Measurements from ENCODE around the gene DACH1.

DACH1 gene

DNA sequence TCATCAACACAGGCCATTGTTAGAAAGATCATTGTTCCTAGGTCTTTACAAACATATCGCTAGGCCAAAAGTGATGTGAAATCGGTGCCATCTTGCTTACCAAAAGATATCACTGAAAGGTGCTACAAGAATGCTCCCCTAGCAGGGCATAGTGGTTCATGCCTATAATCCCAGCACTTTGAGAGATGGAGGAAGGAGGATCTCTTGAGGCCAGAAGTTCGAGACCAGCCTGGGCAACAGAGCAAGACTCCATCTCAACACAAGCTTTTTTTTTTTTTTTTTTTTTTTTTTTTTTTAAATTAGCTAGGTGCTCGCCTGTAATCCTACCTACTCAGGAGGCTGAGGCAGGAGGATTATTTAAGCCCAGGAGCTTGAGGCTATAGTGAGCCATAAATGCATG is 92.1 kb downstream of the DACH1 start:
- DNase-seq (ENCODE audit: low spot score) = no peak

DNA sequence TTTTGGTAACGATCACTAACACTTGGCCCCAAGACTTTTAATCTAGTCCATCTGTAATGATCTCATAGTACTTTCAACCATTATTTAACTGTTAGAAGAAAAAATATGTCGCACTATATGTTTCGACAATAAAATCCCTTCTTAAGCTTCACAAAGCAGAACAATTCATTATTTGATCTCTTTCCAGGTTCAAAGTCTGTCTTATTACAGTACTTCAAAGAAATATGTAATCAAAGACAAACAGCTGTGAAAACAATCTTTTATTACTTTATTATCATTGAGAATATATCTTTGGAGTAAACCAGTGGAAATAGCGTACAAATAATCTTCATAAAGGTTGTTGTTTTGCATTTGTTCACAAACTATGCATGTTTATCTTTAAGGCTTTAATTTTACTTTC is 93.5 kb downstream of the DACH1 start:
- peak; percentile 42 for DNase-seq (ENCODE audit: low spot score)

GRCh38 chr13:71772361-71772760 is 94.6 kb downstream of the DACH1 start:
- DNase-seq (ENCODE audit: low spot score) = no peak

DNA sequence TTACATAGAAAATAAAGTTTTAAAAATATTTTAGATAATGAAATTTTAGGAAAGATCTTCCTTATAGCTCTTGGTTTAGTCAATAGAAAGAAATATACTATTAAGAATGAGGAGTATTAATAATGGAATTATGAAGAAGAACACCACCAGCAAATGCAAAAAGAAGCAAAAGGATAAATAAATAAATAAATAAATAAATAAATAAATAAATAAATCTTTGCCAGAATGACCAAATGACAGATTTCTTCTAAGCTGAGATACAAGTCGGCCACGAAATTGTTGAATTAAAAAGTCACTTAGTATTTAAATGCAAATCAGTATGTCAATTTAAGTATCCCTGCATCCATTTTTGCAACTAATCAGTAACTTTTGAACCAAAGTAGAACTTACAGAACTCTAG is 95.9 kb downstream of the DACH1 start:
- no peak for DNase-seq (ENCODE audit: low spot score)

- DNase-seq (ENCODE audit: low spot score) = no peak
Observed at GRCh38 chr13:71770710-71771109, 96.3 kb downstream of the DACH1 start.

GRCh38 chr13:71768881-71769280 is 98.1 kb downstream of the DACH1 start:
- no peak for DNase-seq (ENCODE audit: low spot score)

DNA sequence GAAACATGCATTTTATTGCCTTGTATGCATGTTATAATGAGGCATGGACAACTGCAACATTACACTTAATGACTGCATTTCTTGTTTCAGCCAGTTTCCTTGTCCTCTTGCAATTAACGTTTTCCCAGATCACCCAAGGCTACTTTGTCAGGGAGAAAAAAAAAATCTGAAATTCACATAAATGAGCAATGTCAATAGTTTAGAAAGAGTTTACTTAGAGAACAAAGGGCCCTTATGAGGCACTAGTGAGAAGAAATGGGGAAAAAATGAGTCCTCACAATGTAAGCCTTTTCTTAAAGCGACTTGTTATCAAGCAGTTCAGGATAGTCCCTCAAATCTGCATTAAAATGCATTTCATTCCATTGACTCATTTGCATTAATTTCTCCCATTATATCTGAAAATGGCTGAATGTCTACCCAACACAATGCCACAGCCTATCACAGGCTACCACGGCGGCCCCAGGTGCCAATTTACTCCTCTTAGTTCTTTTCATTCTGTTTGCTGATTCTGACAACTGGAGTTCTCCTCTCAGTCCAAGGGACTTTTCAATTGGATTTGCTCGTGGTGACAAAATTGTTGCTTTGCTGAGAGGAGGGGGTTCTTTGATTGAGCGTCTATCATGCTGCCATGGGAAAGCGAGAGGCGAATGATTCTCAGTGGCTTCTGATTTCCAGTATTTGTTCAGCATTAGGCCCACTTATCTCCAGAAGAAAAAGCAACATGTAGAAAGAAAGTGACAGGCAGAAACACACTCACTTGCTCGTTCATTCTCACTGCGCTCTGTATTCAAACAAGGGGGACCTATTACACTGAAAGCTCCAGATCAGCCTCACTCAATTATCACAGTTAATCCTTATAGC is 107.1 kb downstream of the DACH1 start:
- DNase-seq (ENCODE audit: low spot score) = no peak

- no peak for DNase-seq (ENCODE audit: low spot score)
Observed at GRCh38 chr13:71758828-71759227, 108.2 kb downstream of the DACH1 start.

DNA sequence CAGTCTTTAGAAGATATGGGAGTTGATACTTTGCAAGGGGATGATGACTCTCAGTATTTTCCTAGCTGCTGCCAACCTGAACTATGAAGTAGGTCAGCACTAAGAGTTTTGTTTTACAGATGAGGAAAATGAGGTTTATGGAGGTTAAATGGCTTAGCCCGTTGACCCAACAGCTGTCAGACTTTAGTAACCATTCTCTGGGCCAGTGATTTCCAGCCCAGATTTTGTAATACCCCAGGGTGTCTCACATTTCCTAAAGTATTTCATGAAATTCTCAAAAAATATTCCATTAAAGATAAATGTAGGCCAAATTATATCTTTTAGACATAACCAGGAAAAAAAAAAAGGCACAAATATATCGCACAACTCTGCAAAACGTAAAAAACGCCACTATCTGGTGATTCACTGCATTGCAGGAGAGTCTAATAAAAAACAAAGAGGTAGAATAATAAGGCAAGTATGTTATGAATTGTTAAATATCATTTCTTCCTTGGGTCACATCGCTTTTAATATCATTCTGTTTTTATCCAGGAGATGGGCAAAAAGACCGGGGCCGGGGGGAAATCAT is 112.5 kb downstream of the DACH1 start:
- DNase-seq (ENCODE audit: low spot score) = no peak

DNA sequence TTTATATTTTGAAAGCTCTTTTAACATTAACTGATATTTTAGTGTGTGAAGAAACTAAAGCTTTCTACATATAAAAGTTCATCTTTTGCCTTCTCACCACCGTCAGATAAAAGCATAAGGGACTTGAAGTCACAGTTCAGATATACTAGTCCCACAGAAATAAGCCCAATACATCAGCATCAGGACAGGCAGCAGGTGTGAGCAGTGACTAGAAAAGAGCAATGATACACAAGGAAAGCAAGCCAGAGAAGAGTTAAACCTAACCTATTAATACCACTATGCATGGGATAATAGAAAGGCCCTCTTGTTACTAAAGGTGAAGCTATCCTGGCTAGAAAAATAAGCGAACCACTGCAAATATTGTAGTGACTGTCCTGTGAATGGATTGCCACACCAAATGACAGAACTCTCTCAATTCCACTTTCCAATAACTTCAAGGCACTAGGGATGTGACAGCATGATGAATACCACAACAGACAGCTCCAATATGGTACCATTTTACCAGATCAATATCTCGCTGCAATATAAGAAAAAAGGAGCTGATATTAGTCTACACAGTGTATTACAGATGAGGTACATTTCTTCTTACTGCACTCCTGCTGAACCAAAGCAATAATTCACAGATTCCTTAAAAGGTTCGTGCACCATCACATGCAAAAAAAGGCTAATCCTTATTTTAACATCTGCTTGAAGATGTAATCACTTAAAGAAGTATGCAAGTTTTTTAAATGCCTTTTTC is 114.1 kb downstream of the DACH1 start:
- no peak for DNase-seq (ENCODE audit: low spot score)

GRCh38 chr13:71751073-71751472 is 115.9 kb downstream of the DACH1 start:
- DNase-seq (ENCODE audit: low spot score) = no peak

- DNase-seq (ENCODE audit: low spot score) = no peak
Observed at GRCh38 chr13:71730267-71730666, 136.7 kb downstream of the DACH1 start.

- DNase-seq (ENCODE audit: low spot score) = no peak
Observed at GRCh38 chr13:71729441-71729840, 137.6 kb downstream of the DACH1 start.

DNA sequence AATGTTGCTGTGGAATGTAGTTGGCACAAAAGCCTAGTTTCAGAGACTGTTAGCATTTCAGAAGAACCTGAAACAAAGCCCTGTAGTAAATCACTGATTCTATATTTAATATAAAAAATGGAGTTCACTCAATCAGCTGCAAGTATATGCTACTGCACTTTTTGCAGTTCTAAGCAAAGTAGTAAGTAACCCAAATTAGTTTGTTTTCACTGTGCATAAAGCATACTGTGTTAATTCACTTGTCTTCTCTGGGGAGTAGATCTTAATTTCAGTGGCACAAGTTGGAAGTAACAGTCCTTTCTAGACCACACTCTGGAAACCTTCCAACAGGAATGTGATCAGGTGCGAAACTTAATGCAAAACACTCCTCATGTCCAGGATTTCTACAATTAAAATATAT is 139.3 kb downstream of the DACH1 start:
- DNase-seq (ENCODE audit: low spot score) = no peak

DNA sequence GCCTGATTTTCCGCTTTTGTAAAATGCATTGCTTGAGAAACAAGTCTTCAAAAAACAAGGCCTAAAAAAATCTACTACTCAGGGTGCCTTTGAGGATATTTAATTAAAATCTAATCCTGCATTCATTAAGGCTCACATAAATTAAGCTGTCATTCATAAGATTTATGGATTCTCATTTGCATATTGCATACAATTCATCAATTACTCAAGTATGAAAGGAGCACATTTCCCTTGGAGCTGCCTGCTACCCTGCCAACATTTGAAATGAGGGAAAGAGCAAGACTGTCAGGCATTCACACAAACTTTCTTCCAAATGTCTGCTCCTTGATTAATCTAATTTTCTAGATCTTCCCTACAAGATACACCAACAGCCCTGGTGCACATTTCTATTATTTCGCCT is 140.0 kb downstream of the DACH1 start:
- no peak for DNase-seq (ENCODE audit: low spot score)

DNA sequence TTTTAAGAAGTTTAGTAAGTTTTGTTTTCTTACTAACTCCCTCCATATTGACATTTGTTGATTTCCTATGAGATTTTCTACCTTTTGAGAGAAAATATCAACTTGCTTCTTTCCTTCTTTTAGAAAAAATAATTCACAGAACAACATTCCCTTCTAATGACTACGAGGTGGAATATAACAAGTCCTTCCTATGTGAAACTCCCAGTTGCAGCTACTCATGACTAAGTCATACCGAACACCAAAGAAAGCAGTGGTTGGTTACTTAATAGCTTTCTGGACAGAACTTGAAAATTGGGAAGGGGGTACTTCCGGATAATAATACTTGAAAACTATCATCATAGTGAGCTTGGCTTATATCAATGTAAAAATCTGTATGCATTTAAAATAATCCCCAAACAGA is 144.8 kb downstream of the DACH1 start:
- no peak for DNase-seq (ENCODE audit: low spot score)

DNA sequence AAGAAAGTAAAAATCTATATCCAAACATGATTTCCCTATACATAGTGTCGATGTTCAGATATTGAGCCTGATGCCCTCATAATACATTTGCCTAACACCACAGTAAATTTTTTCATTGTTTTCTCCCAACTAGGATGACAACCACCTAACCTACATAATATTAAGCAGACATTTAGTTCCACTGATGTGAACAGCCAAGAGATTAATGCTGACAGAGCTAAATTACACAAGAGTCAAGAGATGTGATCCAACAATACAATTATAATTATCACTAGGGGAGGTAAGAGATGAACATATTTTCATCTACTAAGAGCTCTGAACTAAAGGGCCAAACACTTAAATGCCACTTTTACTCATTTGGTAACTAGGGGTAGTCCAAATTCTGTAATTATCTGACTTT is 145.9 kb downstream of the DACH1 start:
- no peak for DNase-seq (ENCODE audit: low spot score)

DNA sequence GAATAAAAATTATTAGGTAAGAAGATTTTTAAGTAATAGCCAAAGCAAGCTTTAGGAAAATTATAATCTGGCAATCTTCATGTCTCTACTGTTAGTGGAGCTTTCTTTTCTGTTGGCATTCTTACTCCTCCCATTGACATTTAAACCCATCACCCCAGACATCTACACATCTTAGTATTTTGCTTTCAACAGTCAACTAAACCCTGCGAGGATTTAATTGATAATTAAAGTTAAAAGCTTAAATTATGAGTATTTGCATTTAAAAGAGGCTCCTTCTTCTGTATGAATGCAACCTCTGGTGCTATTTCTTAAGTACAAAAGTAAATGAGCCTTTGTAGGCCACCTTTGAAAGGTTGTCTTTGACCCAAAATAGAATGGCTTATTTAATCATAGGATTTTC is 148.1 kb downstream of the DACH1 start:
- no peak for DNase-seq (ENCODE audit: low spot score)

GRCh38 chr13:71714802-71715375 is 152.1 kb downstream of the DACH1 start:
- peak; percentile 14 for DNase-seq (ENCODE audit: low spot score)

DNA sequence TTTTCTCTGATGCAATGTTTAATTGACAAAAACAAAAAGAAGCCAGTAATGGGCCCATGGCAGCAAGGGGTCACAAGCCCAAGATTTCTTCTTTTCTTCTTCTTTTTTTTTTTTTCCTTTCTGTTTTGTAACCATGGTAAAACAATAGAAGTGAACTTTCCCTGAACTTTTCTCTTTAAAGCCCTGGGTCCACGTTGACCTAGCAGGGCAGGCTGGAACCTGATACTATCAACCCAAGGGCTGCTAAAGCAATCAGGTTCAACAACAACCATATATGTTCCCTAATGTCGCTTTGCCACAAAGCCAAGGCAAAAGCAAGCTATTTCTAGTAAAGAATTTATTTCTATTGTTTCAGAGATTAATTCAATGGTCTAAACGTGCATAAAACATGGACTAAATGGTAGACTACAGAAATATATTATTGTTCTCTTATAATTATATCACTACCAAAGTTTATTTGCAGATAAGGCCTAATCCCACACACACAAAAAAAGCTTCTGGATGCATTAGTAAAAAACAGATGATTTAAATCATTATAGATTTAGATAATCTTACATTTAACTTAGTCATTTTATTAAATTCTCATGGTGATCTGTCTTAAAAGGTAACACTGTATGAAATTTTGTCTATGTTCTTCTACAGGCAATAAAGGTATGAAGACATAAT is 153.9 kb downstream of the DACH1 start:
- DNase-seq (ENCODE audit: low spot score) = peak; percentile 40

- no peak for DNase-seq (ENCODE audit: low spot score)
Observed at GRCh38 chr13:71704656-71705055, 162.3 kb downstream of the DACH1 start.

GRCh38 chr13:71703138-71703537 is 163.9 kb downstream of the DACH1 start:
- no peak for DNase-seq (ENCODE audit: low spot score)
